GM23248 (cell line): ENCODE data around the gene CTSK. TPM values are rescaled to one million over a fixed set of nuclear protein-coding genes. Genes with fewer than 3 reads are reported as not detected.

Experiments used
- DNase-seq: peaks from one replicate; pipeline ENCODE4 v3.0.0-alpha.2; 2015
- H2AFZ ChIP-seq: fragments of 200-600 bp; sonication (generic); 2 replicates; pipeline ENCODE4 v1.6.1; 2016; ENCODE audit warnings: antibody characterized with exemption
- H3F3A ChIP-seq: fragments of 200-600 bp; sonication (generic); 2 replicates; pipeline ENCODE4 v1.6.1; 2016; ENCODE audit warnings: mild to moderate bottlenecking, antibody characterized with exemption, mixed run types; ENCODE audit not compliant: insufficient read depth
- H3K27ac ChIP-seq: fragments of 200-600 bp; sonication (generic); 2 replicates; pipeline ENCODE4 v1.5.1; 2016; ENCODE audit warnings: mild to moderate bottlenecking
- H3K27me3 ChIP-seq: fragments of 200-600 bp; sonication (generic); replicated peaks from 2 replicates; pipeline ENCODE4 v1.6.1; 2016; ENCODE audit warnings: mild to moderate bottlenecking; ENCODE audit not compliant: insufficient read depth
- H3K36me3 ChIP-seq: fragments of 200-600 bp; sonication (generic); 2 replicates; pipeline ENCODE4 v1.6.1; 2016; ENCODE audit warnings: low read depth, mild to moderate bottlenecking
- H3K4me1 ChIP-seq: fragments of 200-600 bp; sonication (generic); 2 replicates; pipeline ENCODE4 v1.6.1; 2016; ENCODE audit warnings: mild to moderate bottlenecking; ENCODE audit not compliant: insufficient read depth
- H3K4me2 ChIP-seq: fragments of 200-600 bp; sonication (generic); one replicate; pipeline ENCODE4 v1.6.1; 2016; ENCODE audit warnings: mild to moderate bottlenecking; ENCODE audit not compliant: unreplicated experiment
- H3K4me3 ChIP-seq: fragments of 200-600 bp; sonication (generic); 2 replicates; pipeline ENCODE4 v1.5.1; 2016; ENCODE audit warnings: mild to moderate bottlenecking
- H3K79me2 ChIP-seq: fragments of 200-600 bp; sonication (generic); 2 replicates; pipeline ENCODE4 v1.6.1; 2016; ENCODE audit warnings: mild to moderate bottlenecking; ENCODE audit not compliant: insufficient read depth
- H3K9ac ChIP-seq: fragments of 200-600 bp; sonication (generic); 2 replicates; pipeline ENCODE4 v1.6.1; 2016; ENCODE audit warnings: mild to moderate bottlenecking
- H3K9me2 ChIP-seq: fragments of 200-600 bp; sonication (generic); 2 replicates; pipeline ENCODE4 v1.6.1; 2016; ENCODE audit warnings: mixed run types, mild to moderate bottlenecking, moderate library complexity; ENCODE audit not compliant: insufficient read depth
- H3K9me3 ChIP-seq: fragments of 200-600 bp; sonication (generic); one replicate; pipeline ENCODE4 v1.6.1; 2017; ENCODE audit warnings: low read depth
- H4K20me1 ChIP-seq: fragments of 200-600 bp; sonication (generic); 2 replicates; pipeline ENCODE4 v1.6.0; 2016; ENCODE audit not compliant: insufficient read depth
- EZH2 ChIP-seq: fragments of 200-600 bp; sonication (generic); IDR thresholded peaks from 2 replicates; pipeline ENCODE4 v1.6.1; 2018; ENCODE audit warnings: antibody characterized with exemption, mild to moderate bottlenecking; ENCODE audit not compliant: insufficient read depth, poor library complexity, severe bottlenecking
- EZH2phosphoT487 ChIP-seq: fragments of 200-600 bp; sonication (generic); IDR thresholded peaks from 2 replicates; pipeline ENCODE4 v1.6.1; 2018; ENCODE audit warnings: antibody characterized with exemption, moderate library complexity, mild to moderate bottlenecking, low read depth; ENCODE audit not compliant: insufficient read depth
- WGBS, 2 experiments: methylation state at CpG; one replicate each; pipeline ENCODE4 v1.1.6; 2015 to 2017; ENCODE audit warnings: low lambda C conversion rate in 2 of 2, low coverage in 1 of 2; ENCODE audit errors: missing lambda C conversion rate in 2 of 2; 5-methylcytosine and 5-hydroxymethylcytosine counted together
- in situ Hi-C: fragments of 300-500 bp; cut with MboI; formaldehyde crosslinking; loops from 2 replicates; pipeline ENCODE4 v1.15.0; 2020
- polyA plus RNA-seq: library from polyadenylated mRNA; unstranded; fragments of >200 nt; fragmentation: Nextera tagmentation; extraction: Ambion mirVana; gene quantifications from 2 replicates; pipeline ENCODE4 v1.2.1, GENCODE V29; 2016
- total RNA-seq: library from RNA; depleted of rRNA; stranded (reverse); fragments of >200 nt; shearing (Covaris generic); gene quantifications from 2 replicates; pipeline ENCODE4 v1.2.3, GENCODE V29; 2014

CTSK gene
- total and polyA plus RNA-seq, 2 experiments from 2014 or later: 81.4 to 90.9 TPM

- Histone ChIP-seq H3K27ac (no peak overlapping the region), H3K4me1 (no peaks in the 10 kb centered on the region), H3K9me2 (no peaks in the 10 kb centered on the region), H3F3A (no peaks in the 10 kb centered on the region), H3K4me3 (no peak overlapping the region), H3K79me2 (no peaks in the 10 kb centered on the region), H4K20me1 (no peaks in the 10 kb centered on the region), H3K9me3 (no peaks in the 10 kb centered on the region), H3K27me3 (no peaks in the 10 kb centered on the region), H3K4me2 (no peak overlapping the region), H3K36me3 (peaks cover 63% of the 10 kb centered on the region; the same call in 1 of the 2 replicates), H3K9ac (no peak overlapping the region), H2AFZ (no peak overlapping the region)
- in situ Hi-C loops: no loop called here
- 77 to 80% methylated on average over 7 of the region's 7 CpGs for WGBS, 2 experiments
- TF ChIP-seq EZH2phosphoT487: no peak
- no peak for TF ChIP-seq EZH2
- peak; percentile 24 for DNase-seq
These were observed 12.9 kb upstream of the CTSK start for GRCh38 chr1:150820730-150821512.

GRCh38 chr1:150815871-150816270, 7.8 kb upstream of the CTSK start:
- no peak overlapping the region for H3K4me2 ChIP-seq
- H3K4me1 ChIP-seq: no peaks in the 10 kb centered on the region
- H2AFZ ChIP-seq: no peak overlapping the region
- peaks cover 8% of the 10 kb centered on the region; the same call in 1 of the 2 replicates for H3F3A ChIP-seq
- no peak overlapping the region for H3K9ac ChIP-seq
- TF ChIP-seq EZH2phosphoT487 (no peak), EZH2 (no peak)
- H3K9me2 ChIP-seq: no peaks in the 10 kb centered on the region
- no peaks in the 10 kb centered on the region for H4K20me1 ChIP-seq
- peaks cover 74% of the 10 kb centered on the region for H3K36me3 ChIP-seq
- H3K27ac ChIP-seq: no peak overlapping the region
- H3K79me2 ChIP-seq: 0 out of 2 replicates have a peak, but pooled peaks cover 7% of the 10 kb centered on the region
- 62 to 63% methylated on average over 4 of the region's 4 CpGs for WGBS, 2 experiments
- H3K9me3 ChIP-seq: no peaks in the 10 kb centered on the region
- no peak for DNase-seq
- in situ Hi-C loops: loop anchor here (10.0 kb wide), 1 partner anchor 251 kb away; no protein-coding TSS in a partner anchor
- H3K4me3 ChIP-seq: no peak overlapping the region
- no peaks in the 10 kb centered on the region for H3K27me3 ChIP-seq

- Histone ChIP-seq H3K9ac (no peak overlapping the region), H3K27ac (no peak overlapping the region), H2AFZ (no peak overlapping the region), H3K79me2 (0 out of 2 replicates have a peak, but pooled peaks cover 7% of the 10 kb centered on the region), H3K4me3 (no peak overlapping the region), H3K4me2 (no peak overlapping the region), H3K4me1 (peaks cover 25% of the 10 kb centered on the region), H4K20me1 (no peaks in the 10 kb centered on the region), H3K9me2 (no peaks in the 10 kb centered on the region), H3K9me3 (no peaks in the 10 kb centered on the region), H3K36me3 (peaks cover 54% of the 10 kb centered on the region), H3K27me3 (no peaks in the 10 kb centered on the region), H3F3A (peaks cover 34% of the 10 kb centered on the region)
- in situ Hi-C loops: loop anchor here (10.0 kb wide), 1 partner anchor 248 kb away; no protein-coding TSS in a partner anchor
- peak; percentile 85 for DNase-seq
- 42 to 45% methylated on average over 5 of the region's 5 CpGs for WGBS, 2 experiments
- TF ChIP-seq EZH2 (no peak), EZH2phosphoT487 (no peak)
These were observed 5.1 kb upstream of the CTSK start for GRCh38 chr1:150813028-150813707.

GRCh38 chr1:150810958-150811659, 3.0 kb upstream of the CTSK start:
- H3K27me3 ChIP-seq: no peaks in the 10 kb centered on the region
- 74 to 76% methylated on average over 9 of the region's 9 CpGs for whole genome bisulfite sequencing, 2 experiments
- no peak overlapping the region for H3K9ac ChIP-seq
- no peak overlapping the region for H3K27ac ChIP-seq
- H3K36me3 ChIP-seq: peaks cover 38% of the 10 kb centered on the region
- peaks cover 52% of the 10 kb centered on the region for H3F3A ChIP-seq
- no peak overlapping the region for H3K4me2 ChIP-seq
- H3K4me1 ChIP-seq: peaks cover 42% of the 10 kb centered on the region
- no peak for TF ChIP-seq EZH2
- no peak for TF ChIP-seq EZH2phosphoT487
- H3K9me2 ChIP-seq: no peaks in the 10 kb centered on the region
- H3K9me3 ChIP-seq: no peaks in the 10 kb centered on the region
- DNase-seq: no peak
- H3K79me2 ChIP-seq: 0 out of 2 replicates have a peak, but pooled peaks cover 7% of the 10 kb centered on the region
- H3K4me3 ChIP-seq: no peak overlapping the region
- in situ Hi-C loops: loop anchor here (10.0 kb wide), 1 partner anchor 246 kb away; no protein-coding TSS in a partner anchor
- no peak overlapping the region for H2AFZ ChIP-seq
- H4K20me1 ChIP-seq: no peaks in the 10 kb centered on the region
